ENCODE data around the gene GSG1L.

DNA sequence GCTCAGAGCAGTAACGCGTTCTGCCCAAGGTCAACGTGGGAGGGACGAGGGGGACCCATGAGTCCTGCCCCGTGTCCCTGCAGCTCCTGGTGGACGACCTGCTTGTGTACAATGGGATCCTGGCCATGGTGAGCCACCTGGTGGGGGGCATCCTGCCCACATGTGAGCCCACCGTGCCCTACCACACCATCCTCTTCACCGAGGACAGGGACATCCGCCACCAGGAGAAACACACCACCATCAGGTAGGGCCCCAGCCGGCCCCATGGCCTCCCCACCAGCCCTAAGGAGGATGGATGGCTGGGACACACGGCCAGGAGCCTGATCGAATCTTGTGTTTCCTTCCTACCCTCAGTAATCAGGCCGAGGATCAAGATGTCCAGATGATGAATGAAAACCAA lies 286.0 kb downstream of the GSG1L start:
- TF ChIP-seq FOXA1 (IDR thresholded peaks at IDR 0.05) (no peak), NFRKB (IDR thresholded peaks at IDR 0.05) (no peak), BHLHE40 (IDR thresholded peaks at IDR 0.05; ENCODE audit: borderline replicate concordance) (no peak), ARNT (IDR thresholded peaks at IDR 0.05) (no peak), SUZ12 (IDR thresholded peaks at IDR 0.05) (no peak), SP1 (IDR thresholded peaks at IDR 0.05) (no peak), FOXK2 (IDR thresholded peaks at IDR 0.05) (no peak), FOXM1 (IDR thresholded peaks at IDR 0.05; ENCODE audit: borderline replicate concordance) (no peak)
- TF ChIP-seq, protein P1, sequence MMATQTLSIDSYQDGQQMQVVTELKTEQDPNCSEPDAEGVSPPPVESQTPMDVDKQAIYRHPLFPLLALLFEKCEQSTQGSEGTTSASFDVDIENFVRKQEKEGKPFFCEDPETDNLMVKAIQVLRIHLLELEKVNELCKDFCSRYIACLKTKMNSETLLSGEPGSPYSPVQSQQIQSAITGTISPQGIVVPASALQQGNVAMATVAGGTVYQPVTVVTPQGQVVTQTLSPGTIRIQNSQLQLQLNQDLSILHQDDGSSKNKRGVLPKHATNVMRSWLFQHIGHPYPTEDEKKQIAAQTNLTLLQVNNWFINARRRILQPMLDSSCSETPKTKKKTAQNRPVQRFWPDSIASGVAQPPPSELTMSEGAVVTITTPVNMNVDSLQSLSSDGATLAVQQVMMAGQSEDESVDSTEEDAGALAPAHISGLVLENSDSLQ (IDR thresholded peaks at IDR 0.05): no peak
